ENCODE data around the gene MED13L.

DNA sequence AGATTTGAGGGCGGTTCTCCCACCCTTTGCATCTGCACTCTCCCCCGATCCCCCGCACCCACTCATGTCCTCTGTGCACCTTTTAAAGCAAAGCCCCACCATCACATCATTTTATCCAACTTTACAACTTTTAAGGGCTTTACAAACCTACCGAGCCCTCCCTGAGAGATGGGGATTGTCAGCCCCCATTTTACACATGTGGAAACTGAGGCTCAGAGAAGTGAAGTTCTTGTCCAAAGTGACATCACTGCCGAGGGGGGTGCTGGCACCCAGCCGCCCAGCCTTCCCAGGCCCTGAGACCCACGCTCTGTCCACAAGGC is 334.2 kb downstream of the MED13L start:
- no peak for TF ChIP-seq POLR2AphosphoS5 (IDR thresholded peaks at IDR 0.05; ENCODE audit: low read depth, low read length)
- TF ChIP-seq, protein P1, sequence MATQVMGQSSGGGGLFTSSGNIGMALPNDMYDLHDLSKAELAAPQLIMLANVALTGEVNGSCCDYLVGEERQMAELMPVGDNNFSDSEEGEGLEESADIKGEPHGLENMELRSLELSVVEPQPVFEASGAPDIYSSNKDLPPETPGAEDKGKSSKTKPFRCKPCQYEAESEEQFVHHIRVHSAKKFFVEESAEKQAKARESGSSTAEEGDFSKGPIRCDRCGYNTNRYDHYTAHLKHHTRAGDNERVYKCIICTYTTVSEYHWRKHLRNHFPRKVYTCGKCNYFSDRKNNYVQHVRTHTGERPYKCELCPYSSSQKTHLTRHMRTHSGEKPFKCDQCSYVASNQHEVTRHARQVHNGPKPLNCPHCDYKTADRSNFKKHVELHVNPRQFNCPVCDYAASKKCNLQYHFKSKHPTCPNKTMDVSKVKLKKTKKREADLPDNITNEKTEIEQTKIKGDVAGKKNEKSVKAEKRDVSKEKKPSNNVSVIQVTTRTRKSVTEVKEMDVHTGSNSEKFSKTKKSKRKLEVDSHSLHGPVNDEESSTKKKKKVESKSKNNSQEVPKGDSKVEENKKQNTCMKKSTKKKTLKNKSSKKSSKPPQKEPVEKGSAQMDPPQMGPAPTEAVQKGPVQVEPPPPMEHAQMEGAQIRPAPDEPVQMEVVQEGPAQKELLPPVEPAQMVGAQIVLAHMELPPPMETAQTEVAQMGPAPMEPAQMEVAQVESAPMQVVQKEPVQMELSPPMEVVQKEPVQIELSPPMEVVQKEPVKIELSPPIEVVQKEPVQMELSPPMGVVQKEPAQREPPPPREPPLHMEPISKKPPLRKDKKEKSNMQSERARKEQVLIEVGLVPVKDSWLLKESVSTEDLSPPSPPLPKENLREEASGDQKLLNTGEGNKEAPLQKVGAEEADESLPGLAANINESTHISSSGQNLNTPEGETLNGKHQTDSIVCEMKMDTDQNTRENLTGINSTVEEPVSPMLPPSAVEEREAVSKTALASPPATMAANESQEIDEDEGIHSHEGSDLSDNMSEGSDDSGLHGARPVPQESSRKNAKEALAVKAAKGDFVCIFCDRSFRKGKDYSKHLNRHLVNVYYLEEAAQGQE (IDR thresholded peaks at IDR 0.05; ENCODE audit: insufficient read depth in 1 of 2, low read depth in 2 of 2, low read length in 2 of 2), result no peak

Data from PFSK-1 (cell line).